H1 (cell line): Measurements from ENCODE around the gene GPR65. TPM values are rescaled to one million over a fixed set of nuclear protein-coding genes. Genes with fewer than 3 reads are reported as not detected.

Experiments
- CTCF ChIA-PET: fragments of 300-600 bp; sonication (Branson Sonifier 250); formaldehyde crosslinking; loops from one replicate; lab custom pipeline; 2021; ENCODE audit not compliant: partially characterized antibody; lab: Charles Lee
- POLR2A ChIA-PET: fragments of 300-600 bp; sonication (Branson Sonifier 250); formaldehyde crosslinking; loops from one replicate; lab custom pipeline; 2021; ENCODE audit warnings: inconsistent platforms; ENCODE audit not compliant: partially characterized antibody; lab: Charles Lee
- DNase-seq, 2 experiments: peaks; one replicate each; pipeline versions ENCODE4 v3.0.0 to v3.0.0-alpha.2; 2010 to 2022; ENCODE audit warnings: low spot score in 2 of 2, low read depth in 1 of 2, mixed read lengths in 1 of 2
- FAIRE-seq: peaks from 2 replicates; lab custom pipeline; 2011; peaks lifted over from hg19 to GRCh38; lab: Jason Lieb, UNC
- H2AFZ ChIP-seq: 2 replicates; pipeline ENCODE4 v1.8.1; 2012; ENCODE audit warnings: low read length, inconsistent platforms
- H2AK5ac ChIP-seq: 2 replicates; pipeline ENCODE4 v1.6.1; 2013; ENCODE audit warnings: low read depth, low read length
- H2BK120ac ChIP-seq: replicated peaks from 2 replicates; pipeline ENCODE3; 2013; ENCODE audit warnings: low read depth, low read length, inconsistent platforms
- H2BK12ac ChIP-seq: 2 replicates; pipeline ENCODE4 v1.6.1; 2013; ENCODE audit warnings: low read depth, low read length
- H2BK15ac ChIP-seq: 2 replicates; pipeline ENCODE4 v1.6.1; 2013; ENCODE audit warnings: low read length
- H2BK20ac ChIP-seq: 2 replicates; pipeline ENCODE4 v1.6.1; 2013; ENCODE audit warnings: low read length
- H2BK5ac ChIP-seq: 2 replicates; pipeline ENCODE4 v1.6.1; 2013; ENCODE audit warnings: low read depth, low read length
- H3K14ac ChIP-seq: 2 replicates; pipeline ENCODE4 v1.6.1; 2013; ENCODE audit warnings: inconsistent platforms; ENCODE audit not compliant: insufficient read length
- H3K18ac ChIP-seq: 2 replicates; pipeline ENCODE4 v1.6.1; 2013; ENCODE audit warnings: low read length; ENCODE audit errors: extremely low read depth
- H3K23ac ChIP-seq: 2 replicates; pipeline ENCODE4 v1.6.1; 2013; ENCODE audit warnings: inconsistent platforms; ENCODE audit not compliant: insufficient read length
- H3K23me2 ChIP-seq: 2 replicates; pipeline ENCODE4 v1.6.1; 2013; ENCODE audit warnings: low read depth, low read length
- H3K27ac ChIP-seq: 2 replicates; pipeline ENCODE4 v1.6.1; 2011; ENCODE audit warnings: low read depth, low read length, inconsistent platforms
- H3K27me3 ChIP-seq, 4 experiments: replicated peaks in 1 of 4; 1 replicate in 1 of 4; 2 replicates in 3 of 4; pipeline versions ENCODE4 v1.6.1 to v1.8.1; 2011 to 2013; ENCODE audit warnings: low read length in 3 of 4, mild to moderate bottlenecking in 3 of 4, inconsistent platforms in 2 of 4, mixed read lengths in 2 of 4, moderate library complexity in 1 of 4; ENCODE audit not compliant: control insufficient read depth in 3 of 4, insufficient read depth in 3 of 4; ENCODE audit errors: extremely low read depth in 1 of 4
- H3K36me3 ChIP-seq, 4 experiments: 2 replicates each; pipeline versions ENCODE4 v1.6.1 to v1.8.1; 2011 to 2013; ENCODE audit warnings: mild to moderate bottlenecking in 4 of 4, low read length in 3 of 4, moderate library complexity in 2 of 4, control low read depth in 1 of 4, inconsistent platforms in 1 of 4; ENCODE audit not compliant: insufficient read depth in 4 of 4, control insufficient read depth in 2 of 4
- H3K4ac ChIP-seq: replicated peaks from 2 replicates; pipeline ENCODE3; 2013; ENCODE audit warnings: low read length, low read depth, mixed read lengths, inconsistent platforms; ENCODE audit not compliant: insufficient read length
- H3K4me1 ChIP-seq, 4 experiments: replicated peaks in 1 of 4; 1 replicate in 1 of 4; 2 replicates in 3 of 4; pipeline versions ENCODE4 v1.6.1 to v1.8.1; 2011 to 2013; ENCODE audit warnings: low read length in 3 of 4, inconsistent platforms in 2 of 4, mixed read lengths in 1 of 4; ENCODE audit not compliant: insufficient read depth in 4 of 4, control insufficient read depth in 3 of 4
- H3K4me2 ChIP-seq, 2 experiments: 2 replicates each; pipeline versions ENCODE4 v1.6.1 to v1.8.1; 2011 to 2013; ENCODE audit warnings: low read depth in 2 of 2, low read length in 2 of 2, control low read depth in 1 of 2, inconsistent platforms in 1 of 2, mild to moderate bottlenecking in 1 of 2; ENCODE audit not compliant: insufficient read depth in 1 of 2
- H3K4me3 ChIP-seq, 4 experiments: fragments of 200-600, 300-600 bp in 1 of 4; sonication (generic), shearing (Covaris generic), sonication (Bioruptor Twin) in 1 of 4; 2 replicates each; pipeline versions ENCODE4 v1.5.1 to v1.8.1; 2011 to 2016; ENCODE audit warnings: low read length in 4 of 4, low read depth in 3 of 4, control low read depth in 2 of 4, inconsistent platforms in 2 of 4, mild to moderate bottlenecking in 2 of 4, mixed read lengths in 1 of 4, moderate library complexity in 1 of 4; ENCODE audit not compliant: insufficient read depth in 2 of 4; ENCODE audit errors: extremely low read depth in 1 of 4
- H3K56ac ChIP-seq: replicated peaks from 2 replicates; pipeline ENCODE3; 2013; ENCODE audit warnings: low read depth, mild to moderate bottlenecking, mixed read lengths, low read length, inconsistent platforms; ENCODE audit not compliant: insufficient read length
- H3K79me1 ChIP-seq: 2 replicates; pipeline ENCODE4 v1.6.1; 2013; ENCODE audit warnings: low read depth, low read length, control low read depth
- H3K79me2 ChIP-seq, 2 experiments: 2 replicates each; pipeline versions ENCODE4 v1.6.1 to v1.8.1; 2012 to 2013; ENCODE audit warnings: low read length in 2 of 2, mild to moderate bottlenecking in 2 of 2, inconsistent platforms in 1 of 2; ENCODE audit not compliant: insufficient read depth in 2 of 2, control insufficient read depth in 1 of 2
- H3K9ac ChIP-seq, 4 experiments: replicated peaks in 1 of 4; 1 replicate in 1 of 4; 2 replicates in 3 of 4; pipeline versions ENCODE4 v1.6.1 to v1.8.1; 2011 to 2013; ENCODE audit warnings: low read depth in 3 of 4, low read length in 3 of 4, control low read depth in 2 of 4, mild to moderate bottlenecking in 2 of 4, moderate library complexity in 2 of 4, inconsistent platforms in 1 of 4; ENCODE audit errors: extremely low read depth in 1 of 4
- H3K9me3 ChIP-seq, 2 experiments: 2 replicates each; pipeline versions ENCODE4 v1.6.1 to v1.8.1; 2012 to 2013; ENCODE audit warnings: mild to moderate bottlenecking in 2 of 2, moderate library complexity in 2 of 2, control low read depth in 1 of 2, inconsistent platforms in 1 of 2, low read depth in 1 of 2, low read length in 1 of 2, mixed read lengths in 1 of 2; ENCODE audit not compliant: insufficient read depth in 2 of 2
- H4K20me1 ChIP-seq, 2 experiments: replicated peaks in 1 of 2; 2 replicates each; pipeline versions ENCODE3 to v1.8.1; 2011 to 2013; ENCODE audit warnings: inconsistent platforms in 2 of 2, low read length in 2 of 2, mild to moderate bottlenecking in 1 of 2; ENCODE audit not compliant: insufficient read depth in 2 of 2, control insufficient read depth in 1 of 2
- H4K5ac ChIP-seq: 2 replicates; pipeline ENCODE4 v1.6.1; 2013; ENCODE audit warnings: low read length, low read depth, mixed read lengths, inconsistent platforms; ENCODE audit not compliant: insufficient read length
- H4K8ac ChIP-seq: 2 replicates; pipeline ENCODE4 v1.8.0; 2013; ENCODE audit warnings: mild to moderate bottlenecking, moderate library complexity, low read length, inconsistent platforms; ENCODE audit not compliant: insufficient read depth; ENCODE audit errors: extremely low read depth
- H4K91ac ChIP-seq: replicated peaks from 2 replicates; pipeline ENCODE3; 2013; ENCODE audit warnings: low read length, mixed read lengths, inconsistent platforms; ENCODE audit not compliant: insufficient read length
- CEBPB ChIP-seq: IDR thresholded peaks from 2 replicates; pipeline ENCODE4 v1.6.1; 2012; ENCODE audit warnings: low read depth, low read length
- CHD1 ChIP-seq: IDR thresholded peaks from 2 replicates; pipeline ENCODE4 v1.6.1; 2012; ENCODE audit warnings: low read depth, low read length, improper control_type of control experiment
- HDAC2 ChIP-seq, 2 experiments: fragments of 300-600 bp in 1 of 2; sonication (generic) in 1 of 2; IDR thresholded peaks; 2 replicates each; pipeline ENCODE4 v1.6.1; 2011 to 2012; ENCODE audit warnings: low read depth in 2 of 2, low read length in 2 of 2, mild to moderate bottlenecking in 2 of 2, moderate library complexity in 2 of 2, borderline replicate concordance in 1 of 2, inconsistent platforms in 1 of 2
- RAD21 ChIP-seq, 2 experiments: IDR thresholded peaks in 1 of 2; conservative IDR thresholded peaks in 1 of 2; 2 replicates each; pipeline ENCODE4 v1.6.1; 2011; ENCODE audit warnings: low read depth in 2 of 2, low read length in 2 of 2, improper control_type of control experiment in 1 of 2, inconsistent platforms in 1 of 2, mild to moderate bottlenecking in 1 of 2, moderate library complexity in 1 of 2
- SP4 ChIP-seq: IDR thresholded peaks from 2 replicates; pipeline ENCODE4 v1.6.1; 2012; ENCODE audit warnings: low read length, inconsistent platforms
- TBP ChIP-seq: IDR thresholded peaks from 2 replicates; pipeline ENCODE4 v1.6.1; 2011; ENCODE audit warnings: low read depth, low read length, improper control_type of control experiment
- TCF12 ChIP-seq: IDR thresholded peaks from 2 replicates; pipeline ENCODE4 v1.6.1; 2011; ENCODE audit warnings: low read depth, mild to moderate bottlenecking, low read length
- WGBS, 2 experiments: shearing (Covaris generic) in 1 of 2; methylation state at CpG; one replicate each; pipeline versions ENCODE4 v1.1.6 to v1.1.7; 2013 to 2015; ENCODE audit warnings: low lambda C conversion rate in 2 of 2, mixed read lengths in 2 of 2, inconsistent platforms in 1 of 2, low coverage in 1 of 2, missing lambda C conversion rate in 1 of 2; ENCODE audit not compliant: insufficient replicate concordance in 2 of 2, insufficient coverage in 1 of 2, insufficient read length in 1 of 2; ENCODE audit errors: extremely low coverage in 1 of 2, missing lambda C conversion rate in 1 of 2; 5-methylcytosine and 5-hydroxymethylcytosine counted together
- polyA plus RNA-seq, 7 experiments: library from polyadenylated mRNA; depleted of rRNA in 3 of 7; stranded (reverse) in 5 of 7; unstranded in 2 of 7; fragments of >200 nt in 5 of 7; fragments of 200-250 nt in 2 of 7; gene quantifications; 1 replicate in 5 of 7; 2 replicates in 1 of 7; 4 replicates in 1 of 7; pipeline versions ENCODE4 v1.2.1 to v1.2.3, GENCODE V29; 2011 to 2013; ENCODE audit warnings: missing spikeins in 2 of 7, mixed read lengths in 2 of 7
- total RNA-seq: library from RNA; stranded (reverse); fragmentation: NEBNext Ultra II Directional; extraction: Animal tissue kit (Norgen Biotek cat#: 25700); gene quantifications from 2 replicates; pipeline ENCODE4 v1.2.1, GENCODE V29; 2021

Gene GPR65
- total and polyA plus RNA-seq, 2 of the 8 experiments (the other 6 are each of a cell fraction or from before 2014, with no cell fraction given), result not detected

GRCh38 chr14:87961246-87961645, 43.7 kb upstream of the GPR65 start:
- H4K8ac ChIP-seq, result no peak overlapping the region
- no peak overlapping the region for H3K27ac ChIP-seq
- no peak overlapping the region for H2AFZ ChIP-seq
- H3K4me2 ChIP-seq, result no peak overlapping the region
- H3K23ac ChIP-seq, result no peak overlapping the region
- no peak overlapping the region for H3K18ac ChIP-seq
- H4K5ac ChIP-seq, result no peak overlapping the region
- FAIRE-seq, result no peak
- TF ChIP-seq HDAC2 (IDR thresholded peaks at IDR 0.05; ENCODE audit: borderline replicate concordance in 1 of 2, low read depth in 2 of 2, low read length in 2 of 2), result no peak
- TF ChIP-seq CHD1, result no peak
- no peak for TF ChIP-seq SP4
- no peak for TF ChIP-seq CEBPB
- no peak for TF ChIP-seq TCF12
- TF ChIP-seq RAD21 (IDR thresholded peaks at IDR 0.05 in 1 of 2, conservative IDR thresholded peaks at IDR 0.05 in 1 of 2; ENCODE audit: low read depth in 2 of 2, low read length in 2 of 2), result no peak
- TF ChIP-seq TBP, result no peak
- H3K56ac ChIP-seq, result no peak overlapping the region
- H3K79me1 ChIP-seq, result no peaks in the 10 kb centered on the region
- no peak overlapping the region for H3K14ac ChIP-seq
- no peak overlapping the region for H2BK15ac ChIP-seq
- H3K27me3 ChIP-seq, result no peaks in the 10 kb centered on the region
- H3K4ac ChIP-seq, result no peak overlapping the region
- CTCF ChIA-PET, result no interaction called here
- H2BK120ac ChIP-seq, result no peak overlapping the region
- H4K91ac ChIP-seq, result no peak overlapping the region
- no peak overlapping the region for H2AK5ac ChIP-seq
- H4K20me1 ChIP-seq, result no peaks in the 10 kb centered on the region
- WGBS, 2 experiments, result 93% methylated on average over 2 of the region's 2 CpGs; no CpG with 5 or more reads in 1 of the 2 experiments
- no peak for DNase-seq
- H3K36me3 ChIP-seq, result no peaks in the 10 kb centered on the region
- POLR2A ChIA-PET, result no interaction called here
- no peaks in the 10 kb centered on the region for H3K4me1 ChIP-seq
- H3K9me3 ChIP-seq, result no peaks in the 10 kb centered on the region
- no peak overlapping the region for H2BK20ac ChIP-seq
- no peak overlapping the region for H3K4me3 ChIP-seq
- no peak overlapping the region for H2BK5ac ChIP-seq
- no peaks in the 10 kb centered on the region for H3K79me2 ChIP-seq
- H3K9ac ChIP-seq, result no peak overlapping the region
- H2BK12ac ChIP-seq, result no peak overlapping the region
- H3K23me2 ChIP-seq, result no peaks in the 10 kb centered on the region
